Stomach (tissue), 9 donors: ENCODE results near the gene SLC2A8. TPM values are rescaled to one million over a fixed set of nuclear protein-coding genes. Genes with fewer than 3 reads are reported as not detected.

Source experiments
- DNase-seq, 2 donors: peaks; one replicate each; pipeline versions ENCODE4 v3.0.0 to v3.0.0-alpha.2; 2013 to 2019
- H3K27ac ChIP-seq, 5 donors: fragments of 200-600 bp in 4 of 5; sonication (generic) in 4 of 5; one replicate each; pipeline ENCODE4 v1.5.1; 2013 to 2019; ENCODE audit warnings: mild to moderate bottlenecking in 1 of 5, moderate library complexity in 1 of 5
- H3K27me3 ChIP-seq, 3 donors: fragments of 200-600 bp; sonication (generic); one replicate each; pipeline ENCODE4 v1.5.1; 2017 to 2019; ENCODE audit warnings: mixed run types in 1 of 3
- H3K36me3 ChIP-seq, 4 donors: fragments of 200-600 bp; sonication (generic); 1 replicate in 3 of 4; 2 replicates in 1 of 4; pipeline ENCODE4 v1.5.1; 2016 to 2019
- H3K4me1 ChIP-seq, 4 donors: fragments of 200-600 bp; sonication (generic); one replicate each; pipeline ENCODE4 v1.5.1; 2016 to 2019
- H3K4me3 ChIP-seq, 4 donors: fragments of 200-600 bp; sonication (generic) in 3 of 4; one replicate each; pipeline ENCODE4 v1.5.1; 2016 to 2019; ENCODE audit warnings: mild to moderate bottlenecking in 1 of 4
- H3K9me3 ChIP-seq, 4 donors: fragments of 200-600 bp; sonication (generic); one replicate each; pipeline ENCODE4 v1.5.1; 2016 to 2019
- CTCF ChIP-seq, 7 experiments: fragments of 450-650 bp in 4 of 7; fragments of 200-600 bp in 3 of 7; sonication (generic) in 3 of 7; IDR thresholded peaks; one replicate each; pipeline ENCODE4 v1.5.1; 2016 to 2019; ENCODE audit warnings: antibody characterized with exemption in 7 of 7, control low read depth in 2 of 7, mild to moderate bottlenecking in 1 of 7
- EP300 ChIP-seq: sonication (generic); formaldehyde crosslinking; IDR thresholded peaks from one replicate; pipeline ENCODE4 v1.6.1; 2017; ENCODE audit warnings: antibody characterized with exemption
- POLR2A ChIP-seq, 4 donors: fragments of 450-650 bp; IDR thresholded peaks; one replicate each; pipeline ENCODE4 v1.6.1; 2016; ENCODE audit warnings: antibody characterized with exemption in 4 of 4, control low read depth in 2 of 4, mild to moderate bottlenecking in 1 of 4, moderate library complexity in 1 of 4
- POLR2AphosphoS5 ChIP-seq, 3 donors: sonication (generic); formaldehyde crosslinking; IDR thresholded peaks; one replicate each; pipeline ENCODE4 v1.6.1; 2016; ENCODE audit warnings: antibody characterized with exemption in 3 of 3
- WGBS, 5 donors: extraction: QIAGEN DNeasy Blood & Tissue Kit in 3 of 5; methylation state at CpG; one replicate each; pipeline versions ENCODE4 v1.1.5 to v1.1.7; 2013 to 2018; 5-methylcytosine and 5-hydroxymethylcytosine counted together
- intact Hi-C: fragments of 100-400 bp; cut with DNase I; formaldehyde crosslinking; loops from one replicate; pipeline ENCODE4 v1.15.1; 2023; ENCODE audit warnings: low total_unique reads
- polyA plus RNA-seq, 3 donors: library from polyadenylated mRNA; stranded (reverse); fragments of 200-250 nt; gene quantifications; one replicate each; pipeline ENCODE4 v1.2.3, GENCODE V29; 2013
- total RNA-seq, 5 donors: library from RNA; depleted of rRNA; stranded (reverse); fragments of >200 nt; gene quantifications; one replicate each; pipeline versions ENCODE4 v1.1.0 to v1.2.3, GENCODE V29; 2014 to 2016
- donor health status: healthy with polysubstance abuse.
- donor health status: Bipolar disorder and iron deficiency.
- donor health status: healthy.

SLC2A8 gene
- total and polyA plus RNA-seq, 8 donors: 4.7 to 36.2 (median 18.0) TPM

GRCh38 chr9:127370147-127370579, 26.8 kb upstream of the SLC2A8 start:
- Histone ChIP-seq H3K4me1 (no peaks in the 10 kb centered on the region), H3K27ac (no peak overlapping the region), H3K27me3 (no peaks in the 10 kb centered on the region), H3K36me3 (peaks cover 0 to 21% (median 5%) of the 10 kb centered on the region in 4 donors), H3K4me3 (no peak overlapping the region), H3K9me3 (no peaks in the 10 kb centered on the region)
- no peak for DNase-seq
- intact Hi-C loops: no loop called here
- TF ChIP-seq CTCF (IDR thresholded peaks at IDR 0.05) (no peak), POLR2A (IDR thresholded peaks at IDR 0.05) (no peak), POLR2AphosphoS5 (IDR thresholded peaks at IDR 0.05) (no peak), EP300 (no peak)
- 67 to 80% (median 71%) methylated on average over 7 of the region's 7 CpGs for WGBS, 5 donors

GRCh38 chr9:127370672-127371648, 26.0 kb upstream of the SLC2A8 start:
- WGBS, 5 donors: 73 to 81% (median 81%) methylated on average over 13 of the region's 13 CpGs
- Histone ChIP-seq H3K9me3 (no peaks in the 10 kb centered on the region), H3K27ac (no peak overlapping the region), H3K4me3 (no peak overlapping the region), H3K4me1 (no peaks in the 10 kb centered on the region), H3K27me3 (no peaks in the 10 kb centered on the region), H3K36me3 (peaks cover 0 to 15% (median 0%) of the 10 kb centered on the region in 4 donors)
- no peak for DNase-seq
- TF ChIP-seq POLR2AphosphoS5 (IDR thresholded peaks at IDR 0.05) (no peak), CTCF (IDR thresholded peaks at IDR 0.05) (no peak)
- intact Hi-C loops: no loop called here

- Histone ChIP-seq H3K4me3 (no peak overlapping the region), H3K36me3 (no peaks in the 10 kb centered on the region), H3K27me3 (no peaks in the 10 kb centered on the region), H3K9me3 (peaks cover 0 to 13% (median 0%) of the 10 kb centered on the region in 4 donors), H3K4me1 (no peaks in the 10 kb centered on the region), H3K27ac (no peak overlapping the region)
- WGBS, 5 donors: 90 to 99% (median 94%) methylated on average over 3 of the region's 3 CpGs
- no peak for TF ChIP-seq POLR2AphosphoS5 (IDR thresholded peaks at IDR 0.05)
- no peak for TF ChIP-seq POLR2A (IDR thresholded peaks at IDR 0.05)
- intact Hi-C loops: no loop called here
- no peak for DNase-seq
Measured at GRCh38 chr9:127380479-127380878, 16.5 kb upstream of the SLC2A8 start.

- 78 to 93% (median 83%) methylated on average over 2 of the region's 2 CpGs for WGBS, 5 donors
Measured at GRCh38 chr9:127382541-127382940, 14.4 kb upstream of the SLC2A8 start.

More at GRCh38 chr9:127382541-127382940, 14.4 kb upstream of the SLC2A8 start:
- Histone ChIP-seq H3K27me3 (no peaks in the 10 kb centered on the region), H3K36me3 (no peaks in the 10 kb centered on the region), H3K4me3 (no peak overlapping the region), H3K27ac (no peak overlapping the region), H3K9me3 (peaks cover 0 to 13% (median 0%) of the 10 kb centered on the region in 4 donors), H3K4me1 (no peaks in the 10 kb centered on the region)
- no peak for DNase-seq
- TF ChIP-seq POLR2AphosphoS5 (IDR thresholded peaks at IDR 0.05): no peak
- TF ChIP-seq EP300: no peak
- TF ChIP-seq POLR2A (IDR thresholded peaks at IDR 0.05): no peak
- no peak for TF ChIP-seq CTCF (IDR thresholded peaks at IDR 0.05)
- intact Hi-C loops: no loop called here
